Sigmoid colon (tissue), 3 donors: ENCODE data around the gene ZPR1.
A peak's percentile ranks its signal among the peaks of the same experiment; 100 is the strongest.

Source experiments
- POLR2A ChIP-seq, 2 donors: fragments of 450-650 bp; IDR thresholded peaks; one replicate each; pipeline ENCODE4 v1.6.1; 2016; ENCODE audit warnings: antibody characterized with exemption in 2 of 2, mild to moderate bottlenecking in 2 of 2, moderate library complexity in 2 of 2
- TF ChIP-seq, protein P1 (sequence below), 4 experiments: fragments of 450-650 bp in 3 of 4; fragments of 200-600 bp in 1 of 4; IDR thresholded peaks; one replicate each; pipeline ENCODE4 v1.5.1; 2016 to 2019; ENCODE audit warnings: antibody characterized with exemption in 4 of 4, mild to moderate bottlenecking in 3 of 4, moderate library complexity in 2 of 4

DNA sequence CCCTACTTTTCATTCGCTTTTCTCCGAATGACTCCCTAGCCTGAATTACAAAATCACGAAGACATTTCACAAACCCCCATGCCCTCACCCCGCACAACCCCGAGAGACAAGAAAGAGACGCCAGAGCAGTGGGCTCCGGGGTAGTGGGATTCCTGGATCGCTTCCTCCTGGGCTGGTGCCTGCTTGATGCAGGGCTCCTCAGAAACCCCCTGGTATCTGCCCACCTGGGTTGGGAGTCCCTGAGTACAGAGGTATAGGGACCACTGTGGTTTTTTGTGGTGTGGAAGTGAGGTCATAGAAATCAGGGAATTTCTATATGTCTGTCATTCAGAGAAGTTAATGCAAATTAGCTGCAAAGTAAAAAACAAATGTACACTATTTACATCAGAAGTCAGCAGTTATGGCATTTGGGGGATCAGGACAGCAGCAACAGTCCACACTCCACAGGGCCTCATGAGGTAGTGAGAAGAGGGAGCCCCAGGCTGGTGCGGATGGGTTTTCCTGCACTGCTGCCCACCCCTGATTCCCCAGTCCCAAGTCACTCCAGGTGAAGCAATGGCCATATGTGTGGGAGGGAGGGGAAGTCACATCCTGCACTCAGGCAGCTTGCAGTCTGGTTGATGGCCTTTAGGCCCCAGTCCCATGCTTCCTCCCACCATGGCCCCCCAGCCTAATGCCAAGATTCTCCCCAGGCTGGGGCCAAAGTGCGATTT, 54.6 kb downstream of the ZPR1 start:
- TF ChIP-seq, protein P1, sequence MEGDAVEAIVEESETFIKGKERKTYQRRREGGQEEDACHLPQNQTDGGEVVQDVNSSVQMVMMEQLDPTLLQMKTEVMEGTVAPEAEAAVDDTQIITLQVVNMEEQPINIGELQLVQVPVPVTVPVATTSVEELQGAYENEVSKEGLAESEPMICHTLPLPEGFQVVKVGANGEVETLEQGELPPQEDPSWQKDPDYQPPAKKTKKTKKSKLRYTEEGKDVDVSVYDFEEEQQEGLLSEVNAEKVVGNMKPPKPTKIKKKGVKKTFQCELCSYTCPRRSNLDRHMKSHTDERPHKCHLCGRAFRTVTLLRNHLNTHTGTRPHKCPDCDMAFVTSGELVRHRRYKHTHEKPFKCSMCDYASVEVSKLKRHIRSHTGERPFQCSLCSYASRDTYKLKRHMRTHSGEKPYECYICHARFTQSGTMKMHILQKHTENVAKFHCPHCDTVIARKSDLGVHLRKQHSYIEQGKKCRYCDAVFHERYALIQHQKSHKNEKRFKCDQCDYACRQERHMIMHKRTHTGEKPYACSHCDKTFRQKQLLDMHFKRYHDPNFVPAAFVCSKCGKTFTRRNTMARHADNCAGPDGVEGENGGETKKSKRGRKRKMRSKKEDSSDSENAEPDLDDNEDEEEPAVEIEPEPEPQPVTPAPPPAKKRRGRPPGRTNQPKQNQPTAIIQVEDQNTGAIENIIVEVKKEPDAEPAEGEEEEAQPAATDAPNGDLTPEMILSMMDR (IDR thresholded peaks at IDR 0.05) = peak in 1 of 4 experiments; percentile 4
- no peak for TF ChIP-seq POLR2A (IDR thresholded peaks at IDR 0.05)
